Measurements from ENCODE around the gene MYO1H. TPM values are rescaled to one million over a fixed set of nuclear protein-coding genes. Genes with fewer than 3 reads are reported as not detected.
"Not testable (repeated sequence)": the region's sequence is repeated elsewhere in the genome, so short reads cannot be mapped to it uniquely, and the experiment has no call there.

The MYO1H gene
- total RNA-seq, 2 donors from 2014 or later = not detected

- Mint-ChIP-seq H3K9me3 (no peaks in the 10 kb centered on the region), H3K27ac (peak overlapping the region; percentile 70), H3K36me3 (ENCODE audit: insufficient read depth in 2 of 2) (peaks cover 0 to 5% of the 10 kb centered on the region in 2 donors), H3K4me3 (peak overlapping the region in 1 of 2 donors; percentile 13), H3K4me1 (ENCODE audit: low read depth) (peaks cover 48% of the 10 kb centered on the region), H3K27me3 (ENCODE audit: low read depth) (no peaks in the 10 kb centered on the region)
- DNase-seq (no peak), ATAC-seq (replicated peaks in 1 of 2) (no peak)
Measured at GRCh38 chr12:109463756-109464155, 116.1 kb downstream of the MYO1H start.

- Mint-ChIP-seq H3K9me3 (no peaks in the 10 kb centered on the region), H3K4me3 (no peak overlapping the region), H3K27ac (no peak overlapping the region), H3K27me3 (ENCODE audit: low read depth) (no peaks in the 10 kb centered on the region), H3K4me1 (ENCODE audit: low read depth) (peaks cover 39% of the 10 kb centered on the region), H3K36me3 (ENCODE audit: insufficient read depth in 2 of 2) (peaks cover 0 to 7% of the 10 kb centered on the region in 2 donors)
- ATAC-seq (replicated peaks in 1 of 2) = no peak
- DNase-seq = no peak
Measured at GRCh38 chr12:109464642-109465351, 117.1 kb downstream of the MYO1H start.

GRCh38 chr12:109466305-109466704, 118.6 kb downstream of the MYO1H start:
- Mint-ChIP-seq H3K27me3 (ENCODE audit: low read depth) (no peaks in the 10 kb centered on the region), H3K27ac (no peak overlapping the region), H3K9me3 (no peaks in the 10 kb centered on the region), H3K36me3 (ENCODE audit: insufficient read depth in 2 of 2) (peaks cover 0 to 7% of the 10 kb centered on the region in 2 donors), H3K4me3 (no peak overlapping the region), H3K4me1 (ENCODE audit: low read depth) (peaks cover 35% of the 10 kb centered on the region)
- DNase-seq = no peak
- no peak for ATAC-seq (replicated peaks in 1 of 2)

- ATAC-seq (replicated peaks in 1 of 2) (no peak), DNase-seq (no peak)
- no peaks in the 10 kb centered on the region for H3K27me3 Mint-ChIP-seq (ENCODE audit: low read depth)
- H3K4me3 Mint-ChIP-seq = no peak overlapping the region
- H3K36me3 Mint-ChIP-seq (ENCODE audit: insufficient read depth in 2 of 2) = peaks cover 0 to 7% of the 10 kb centered on the region in 2 donors
- H3K9me3 Mint-ChIP-seq = no peaks in the 10 kb centered on the region
- no peak overlapping the region for H3K27ac Mint-ChIP-seq
- peaks cover 30% of the 10 kb centered on the region for H3K4me1 Mint-ChIP-seq (ENCODE audit: low read depth)
Measured at GRCh38 chr12:109466821-109467220, 119.1 kb downstream of the MYO1H start.

GRCh38 chr12:109467978-109468676, 120.4 kb downstream of the MYO1H start:
- ATAC-seq (replicated peaks in 1 of 2) (no peak), DNase-seq (no peak)
- no peak overlapping the region for H3K4me3 Mint-ChIP-seq
- H3K36me3 Mint-ChIP-seq (ENCODE audit: insufficient read depth in 2 of 2) = peaks cover 0 to 6% of the 10 kb centered on the region in 2 donors
- H3K4me1 Mint-ChIP-seq (ENCODE audit: low read depth) = peaks cover 19% of the 10 kb centered on the region
- H3K27me3 Mint-ChIP-seq (ENCODE audit: low read depth) = no peaks in the 10 kb centered on the region
- no peak overlapping the region for H3K27ac Mint-ChIP-seq
- no peaks in the 10 kb centered on the region for H3K9me3 Mint-ChIP-seq

- DNase-seq = no peak
- Mint-ChIP-seq H3K4me1 (ENCODE audit: low read depth) (peaks cover 9% of the 10 kb centered on the region), H3K4me3 (no peak overlapping the region), H3K36me3 (ENCODE audit: insufficient read depth in 2 of 2) (peaks cover 0 to 3% of the 10 kb centered on the region in 2 donors), H3K9me3 (no peaks in the 10 kb centered on the region), H3K27ac (no peak overlapping the region), H3K27me3 (ENCODE audit: low read depth) (no peaks in the 10 kb centered on the region)
- ATAC-seq (replicated peaks in 1 of 2) = no peak
Measured at GRCh38 chr12:109469517-109469916, 121.8 kb downstream of the MYO1H start.

GRCh38 chr12:109473006-109473405, 125.3 kb downstream of the MYO1H start:
- H3K27ac Mint-ChIP-seq = no peak overlapping the region
- no peak for ATAC-seq (replicated peaks in 1 of 2)
- H3K9me3 Mint-ChIP-seq = no peaks in the 10 kb centered on the region
- H3K4me3 Mint-ChIP-seq = no peak overlapping the region
- no peak for DNase-seq
- peaks cover 29% of the 10 kb centered on the region for H3K4me1 Mint-ChIP-seq (ENCODE audit: low read depth)
- H3K36me3 Mint-ChIP-seq (ENCODE audit: insufficient read depth in 2 of 2) = peaks cover 2 to 3% of the 10 kb centered on the region in 2 donors
- H3K27me3 Mint-ChIP-seq (ENCODE audit: low read depth) = no peaks in the 10 kb centered on the region

GRCh38 chr12:109473526-109474270, 126.0 kb downstream of the MYO1H start:
- not testable (repeated sequence) for DNase-seq; H3K9me3 Mint-ChIP-seq; H3K27ac Mint-ChIP-seq; H3K4me3 Mint-ChIP-seq; H3K36me3 Mint-ChIP-seq (ENCODE audit: insufficient read depth in 2 of 2); H3K27me3 Mint-ChIP-seq (ENCODE audit: low read depth); ATAC-seq (replicated peaks in 1 of 2)
- peaks cover 36% of the 10 kb centered on the region for H3K4me1 Mint-ChIP-seq (ENCODE audit: low read depth)

- Mint-ChIP-seq H3K9me3 (no peaks in the 10 kb centered on the region), H3K4me3 (no peak overlapping the region), H3K36me3 (ENCODE audit: insufficient read depth in 2 of 2) (peaks cover 1 to 2% of the 10 kb centered on the region in 2 donors), H3K27me3 (ENCODE audit: low read depth) (no peaks in the 10 kb centered on the region), H3K4me1 (ENCODE audit: low read depth) (peaks cover 50% of the 10 kb centered on the region), H3K27ac (no peak overlapping the region)
- DNase-seq (no peak), ATAC-seq (replicated peaks in 1 of 2) (no peak)
Measured at GRCh38 chr12:109475121-109475520, 127.4 kb downstream of the MYO1H start.

- Mint-ChIP-seq H3K27ac (peak overlapping the region; percentile 76), H3K4me1 (ENCODE audit: low read depth) (peaks cover 52% of the 10 kb centered on the region), H3K27me3 (ENCODE audit: low read depth) (no peaks in the 10 kb centered on the region), H3K9me3 (no peaks in the 10 kb centered on the region), H3K36me3 (ENCODE audit: insufficient read depth in 2 of 2) (peaks cover 1 to 2% of the 10 kb centered on the region in 2 donors), H3K4me3 (peak overlapping the region; percentile 91 to 99)
- DNase-seq (no peak), ATAC-seq (replicated peaks in 1 of 2) (no peak)
Measured at GRCh38 chr12:109475993-109476806, 128.5 kb downstream of the MYO1H start.

GRCh38 chr12:109476807-109477184, 129.1 kb downstream of the MYO1H start:
- H3K4me3 Mint-ChIP-seq = peak overlapping the region; percentile 91 to 99
- peaks cover 52% of the 10 kb centered on the region for H3K4me1 Mint-ChIP-seq (ENCODE audit: low read depth)
- peak overlapping the region; percentile 76 for H3K27ac Mint-ChIP-seq
- H3K9me3 Mint-ChIP-seq = no peaks in the 10 kb centered on the region
- H3K27me3 Mint-ChIP-seq (ENCODE audit: low read depth) = no peaks in the 10 kb centered on the region
- ATAC-seq (replicated peaks in 1 of 2) = peak in 1 of 2 donors; percentile 0
- DNase-seq = no peak
- peaks cover 1 to 2% of the 10 kb centered on the region in 2 donors for H3K36me3 Mint-ChIP-seq (ENCODE audit: insufficient read depth in 2 of 2)

GRCh38 chr12:109477185-109477962, 129.7 kb downstream of the MYO1H start, which contains the start of the genes KCTD10 and UBE3B:
Gene KCTD10 (minus strand): TSS chr12:109477300. CDS start chr12:109477262, 38 bp downstream.
Gene UBE3B (plus strand): TSS chr12:109477634. CDS start chr12:109483552, 5,918 bp downstream.
- H3K4me1 Mint-ChIP-seq (ENCODE audit: low read depth) = peaks cover 52% of the 10 kb centered on the region
- no peaks in the 10 kb centered on the region for H3K9me3 Mint-ChIP-seq
- H3K36me3 Mint-ChIP-seq (ENCODE audit: insufficient read depth in 2 of 2) = peaks cover 1 to 2% of the 10 kb centered on the region in 2 donors
- peak within 1 kb of the TSS; percentile 91 to 99 for H3K4me3 Mint-ChIP-seq
- H3K27me3 Mint-ChIP-seq (ENCODE audit: low read depth) = no peaks in the 10 kb centered on the region
- H3K27ac Mint-ChIP-seq = peak within 1 kb of the TSS; percentile 76
- peak; percentile 99 for ATAC-seq (replicated peaks in 1 of 2)
- DNase-seq = peak; percentile 91 to 92
